Stimulated activated naive B cell treated with anti-CD40 and anti-IgM and Interleukin-4, amounts not matched to agents 10 μg/mL and 1 μg/mL and 100 μg/mL, for 72 hours (primary cell): ENCODE results near the gene AMBN.

Experiments used
- ATAC-seq, 2 donors: fragments of 150-1000 bp; cut with Tn5 transposase; replicated peaks; 2 replicates each; pipeline ENCODE4 v1.10.0; 2021; ENCODE audit warnings: moderate library complexity in 1 of 2
- DNase-seq: peaks from one replicate; pipeline ENCODE4 v3.0.0; 2021
- H3K27ac Mint-ChIP-seq: one replicate; pipeline ENCODE4 v1.8.0; 2022; ENCODE audit warnings: mild to moderate bottlenecking, mixed read lengths
- H3K27me3 Mint-ChIP-seq, 2 donors: one replicate each; pipeline ENCODE4 v1.8.0; 2022; ENCODE audit warnings: mixed read lengths in 2 of 2
- H3K36me3 Mint-ChIP-seq, 2 donors: one replicate each; pipeline ENCODE4 v1.8.0; 2022; ENCODE audit warnings: mixed read lengths in 2 of 2, mild to moderate bottlenecking in 1 of 2
- H3K4me1 Mint-ChIP-seq, 2 donors: one replicate each; pipeline ENCODE4 v1.8.0; 2022; ENCODE audit warnings: mixed read lengths in 2 of 2, mild to moderate bottlenecking in 1 of 2
- H3K4me3 Mint-ChIP-seq, 2 donors: one replicate each; pipeline ENCODE4 v1.8.0; 2022; ENCODE audit warnings: mild to moderate bottlenecking in 2 of 2, mixed read lengths in 2 of 2, moderate library complexity in 1 of 2
- H3K9me3 Mint-ChIP-seq, 2 donors: one replicate each; pipeline ENCODE4 v1.8.0; 2022; ENCODE audit warnings: mixed read lengths in 2 of 2, mild to moderate bottlenecking in 1 of 2

The AMBN gene

GRCh38 chr4:70589785-70590184 is 2.3 kb upstream of the AMBN start:
- Mint-ChIP-seq H3K4me1 (peaks cover 9 to 15% of the 10 kb centered on the region in 2 donors), H3K9me3 (no peaks in the 10 kb centered on the region), H3K4me3 (no peak overlapping the region), H3K27me3 (peaks cover 0 to 4% of the 10 kb centered on the region in 2 donors), H3K36me3 (no peaks in the 10 kb centered on the region), H3K27ac (no peak overlapping the region)
- DNase-seq (no peak), ATAC-seq (peak; percentile 100)

- Mint-ChIP-seq H3K4me3 (no peak overlapping the region), H3K36me3 (no peaks in the 10 kb centered on the region), H3K27ac (no peak overlapping the region), H3K4me1 (peaks cover 9 to 15% of the 10 kb centered on the region in 2 donors), H3K9me3 (no peaks in the 10 kb centered on the region), H3K27me3 (peaks cover 0 to 8% of the 10 kb centered on the region in 2 donors)
- DNase-seq (no peak), ATAC-seq (no peak)
These were observed 2.1 kb downstream of the AMBN start for GRCh38 chr4:70594196-70594595.

- no peaks in the 10 kb centered on the region for H3K27me3 Mint-ChIP-seq
- H3K36me3 Mint-ChIP-seq, result no peaks in the 10 kb centered on the region
- H3K9me3 Mint-ChIP-seq, result no peaks in the 10 kb centered on the region
- DNase-seq, result no peak
- H3K4me1 Mint-ChIP-seq, result peaks cover 2 to 5% of the 10 kb centered on the region in 2 donors
- H3K4me3 Mint-ChIP-seq, result no peak overlapping the region
- no peak for ATAC-seq
- H3K27ac Mint-ChIP-seq, result no peak overlapping the region
These were observed 8.2 kb downstream of the AMBN start for GRCh38 chr4:70600305-70600704.

GRCh38 chr4:70600977-70601376 is 8.9 kb downstream of the AMBN start:
- H3K27ac Mint-ChIP-seq, result no peak overlapping the region
- ATAC-seq (no peak), DNase-seq (no peak)
- peaks cover 2 to 5% of the 10 kb centered on the region in 2 donors for H3K4me1 Mint-ChIP-seq
- no peaks in the 10 kb centered on the region for H3K9me3 Mint-ChIP-seq
- no peaks in the 10 kb centered on the region for H3K36me3 Mint-ChIP-seq
- H3K27me3 Mint-ChIP-seq, result no peaks in the 10 kb centered on the region
- H3K4me3 Mint-ChIP-seq, result no peak overlapping the region

- peak; percentile 100 for ATAC-seq
- H3K36me3 Mint-ChIP-seq, result no peaks in the 10 kb centered on the region
- peaks cover 2 to 5% of the 10 kb centered on the region in 2 donors for H3K4me1 Mint-ChIP-seq
- H3K4me3 Mint-ChIP-seq, result no peak overlapping the region
- DNase-seq, result peak; percentile 64
- no peaks in the 10 kb centered on the region for H3K27me3 Mint-ChIP-seq
- H3K27ac Mint-ChIP-seq, result no peak overlapping the region
- no peaks in the 10 kb centered on the region for H3K9me3 Mint-ChIP-seq
These were observed 9.5 kb downstream of the AMBN start for GRCh38 chr4:70601422-70602039.

GRCh38 chr4:70603856-70604255 is 11.8 kb downstream of the AMBN start:
- H3K4me3 Mint-ChIP-seq, result no peak overlapping the region
- no peak for ATAC-seq

GRCh38 chr4:70606459-70606858 is 14.4 kb downstream of the AMBN start:
- H3K36me3 Mint-ChIP-seq, result no peaks in the 10 kb centered on the region
- peaks cover 0 to under 1% of the 10 kb centered on the region in 2 donors for H3K4me1 Mint-ChIP-seq
- H3K4me3 Mint-ChIP-seq, result no peak overlapping the region
- H3K27ac Mint-ChIP-seq, result no peak overlapping the region
- no peaks in the 10 kb centered on the region for H3K27me3 Mint-ChIP-seq
- no peaks in the 10 kb centered on the region for H3K9me3 Mint-ChIP-seq
- no peak for ATAC-seq
- DNase-seq, result no peak

More at GRCh38 chr4:70603856-70604255, 11.8 kb downstream of the AMBN start:
- H3K27ac Mint-ChIP-seq, result no peak overlapping the region
- H3K36me3 Mint-ChIP-seq, result no peaks in the 10 kb centered on the region
- H3K4me1 Mint-ChIP-seq, result peaks cover 2 to 5% of the 10 kb centered on the region in 2 donors
- DNase-seq, result no peak
- no peaks in the 10 kb centered on the region for H3K27me3 Mint-ChIP-seq
- no peaks in the 10 kb centered on the region for H3K9me3 Mint-ChIP-seq

- H3K27me3 Mint-ChIP-seq, result no peaks in the 10 kb centered on the region
- H3K27ac Mint-ChIP-seq, result no peak overlapping the region
- no peaks in the 10 kb centered on the region for H3K36me3 Mint-ChIP-seq
- H3K4me3 Mint-ChIP-seq, result no peak overlapping the region
- H3K4me1 Mint-ChIP-seq, result no peaks in the 10 kb centered on the region
- DNase-seq (no peak), ATAC-seq (no peak)
- no peaks in the 10 kb centered on the region for H3K9me3 Mint-ChIP-seq
These were observed 15.3 kb downstream of the AMBN start for GRCh38 chr4:70607334-70607853.

- DNase-seq (no peak), ATAC-seq (no peak)
- Mint-ChIP-seq H3K4me1 (peaks cover 0 to 6% of the 10 kb centered on the region in 2 donors), H3K9me3 (no peaks in the 10 kb centered on the region), H3K36me3 (no peaks in the 10 kb centered on the region), H3K27me3 (no peaks in the 10 kb centered on the region), H3K4me3 (no peak overlapping the region), H3K27ac (peak overlapping the region; percentile 31)
These were observed 16.3 kb downstream of the AMBN start for GRCh38 chr4:70608324-70608723.

GRCh38 chr4:70613306-70614183 is 21.5 kb downstream of the AMBN start:
- no peak for DNase-seq
- no peaks in the 10 kb centered on the region for H3K36me3 Mint-ChIP-seq
- peaks cover 0 to 4% of the 10 kb centered on the region in 2 donors for H3K9me3 Mint-ChIP-seq
- H3K27me3 Mint-ChIP-seq, result no peaks in the 10 kb centered on the region
- H3K4me1 Mint-ChIP-seq, result peaks cover 28 to 39% of the 10 kb centered on the region in 2 donors
- H3K4me3 Mint-ChIP-seq, result peak overlapping the region; percentile 64 to 77
- ATAC-seq, result peak; percentile 89 to 91
- H3K27ac Mint-ChIP-seq, result peak overlapping the region; percentile 75

- H3K4me1 Mint-ChIP-seq, result peaks cover 28 to 39% of the 10 kb centered on the region in 2 donors
- ATAC-seq (peak; percentile 20 to 29), DNase-seq (no peak)
- H3K36me3 Mint-ChIP-seq, result peaks cover 0 to 5% of the 10 kb centered on the region in 2 donors
- peak overlapping the region; percentile 75 for H3K27ac Mint-ChIP-seq
- H3K9me3 Mint-ChIP-seq, result peaks cover 0 to 4% of the 10 kb centered on the region in 2 donors
- H3K27me3 Mint-ChIP-seq, result no peaks in the 10 kb centered on the region
- peak overlapping the region; percentile 64 to 77 for H3K4me3 Mint-ChIP-seq
These were observed 22.1 kb downstream of the AMBN start for GRCh38 chr4:70614184-70614555.

- H3K9me3 Mint-ChIP-seq, result peaks cover 1 to 7% of the 10 kb centered on the region in 2 donors
- peaks cover 19 to 23% of the 10 kb centered on the region in 2 donors for H3K4me1 Mint-ChIP-seq
- H3K27ac Mint-ChIP-seq, result no peak overlapping the region
- ATAC-seq, result no peak
- peaks cover 0 to 7% of the 10 kb centered on the region in 2 donors for H3K36me3 Mint-ChIP-seq
- no peaks in the 10 kb centered on the region for H3K27me3 Mint-ChIP-seq
- DNase-seq, result no peak
- no peak overlapping the region for H3K4me3 Mint-ChIP-seq
These were observed 27.2 kb downstream of the AMBN start for GRCh38 chr4:70619288-70619687.

- Mint-ChIP-seq H3K27me3 (no peaks in the 10 kb centered on the region), H3K9me3 (peaks cover 1 to 7% of the 10 kb centered on the region in 2 donors), H3K4me3 (no peak overlapping the region), H3K36me3 (peaks cover 0 to 7% of the 10 kb centered on the region in 2 donors), H3K4me1 (peaks cover 17 to 21% of the 10 kb centered on the region in 2 donors), H3K27ac (no peak overlapping the region)
- no peak for ATAC-seq
- no peak for DNase-seq
These were observed 27.7 kb downstream of the AMBN start for GRCh38 chr4:70619778-70620177.

GRCh38 chr4:70623323-70623722 is 31.3 kb downstream of the AMBN start:
- Mint-ChIP-seq H3K4me1 (no peaks in the 10 kb centered on the region), H3K4me3 (no peak overlapping the region), H3K27ac (no peak overlapping the region), H3K36me3 (peaks cover 0 to 7% of the 10 kb centered on the region in 2 donors), H3K9me3 (peaks cover 1 to 5% of the 10 kb centered on the region in 2 donors), H3K27me3 (no peaks in the 10 kb centered on the region)
- DNase-seq (no peak), ATAC-seq (peak in 1 of 2 donors; percentile 43)
